ENCODE results near the gene CTSS. TPM values are rescaled to one million over a fixed set of nuclear protein-coding genes. Genes with fewer than 3 reads are reported as not detected.
A peak's percentile ranks its signal among the peaks of the same experiment; 100 is the strongest.

CTSS gene
- total and polyA plus RNA-seq, 2 experiments from 2014 or later, result not detected

DNA sequence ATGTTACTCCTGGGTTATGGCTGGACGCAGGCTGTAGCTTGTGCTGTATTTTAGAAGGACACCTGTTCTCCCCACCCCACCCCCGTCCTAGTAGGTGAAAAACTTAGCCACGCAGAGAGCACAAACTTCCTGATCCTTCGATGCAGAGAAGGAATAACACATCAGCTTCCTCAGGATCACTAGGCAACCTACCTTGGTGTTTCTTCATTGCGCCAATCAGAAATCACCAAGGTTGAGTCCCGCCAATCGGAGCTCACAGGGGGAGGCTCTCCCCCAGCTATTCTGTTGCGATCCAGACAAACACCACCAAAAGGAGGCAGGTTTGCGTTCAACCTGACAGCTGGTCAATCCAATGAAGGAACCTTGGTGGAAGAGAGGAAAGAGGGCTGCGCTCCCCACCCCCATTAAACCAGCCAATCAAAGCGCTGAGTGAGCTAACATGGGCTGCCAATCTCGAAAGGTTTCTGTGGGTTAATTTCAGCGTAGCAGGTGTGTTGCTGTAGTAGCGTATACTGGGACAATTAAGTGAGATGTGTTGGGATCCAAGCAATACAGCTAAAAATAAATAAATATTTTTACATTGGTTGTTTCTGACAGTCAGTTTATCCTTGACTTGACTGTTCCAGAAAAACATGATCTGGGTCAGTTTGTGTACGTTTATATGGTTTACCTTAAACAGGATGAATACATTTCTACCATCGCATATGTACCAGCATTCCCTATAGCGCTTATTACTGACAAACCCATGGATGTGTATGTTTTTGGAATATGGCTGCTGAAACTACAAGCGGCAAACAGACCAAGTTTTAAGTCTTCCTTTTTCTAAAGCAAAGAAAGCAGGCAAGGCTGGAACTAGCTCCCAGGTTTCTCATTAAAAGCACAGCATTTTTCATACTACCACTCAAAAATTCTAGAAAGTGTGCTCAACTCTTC lies 68.3 kb downstream of the CTSS start, which contains the start of gene GOLPH3L:
TSS of gene GOLPH3L (minus strand) at position 160 of the 933 bp plus-strand sequence. CDS start 2,316 bp downstream, outside the sequence.
- Histone ChIP-seq H3K27me3 (ENCODE audit: insufficient read depth) (no peaks in the 10 kb centered on the region), H3K4me2 (peak within 1 kb of the TSS; percentile 74), H3K9me2 (ENCODE audit: insufficient read depth) (no peaks in the 10 kb centered on the region), H3K79me2 (replicated peaks; ENCODE audit: insufficient read depth) (peaks cover 26% of the 10 kb centered on the region), H4K20me1 (replicated peaks; ENCODE audit: insufficient read depth) (no peaks in the 10 kb centered on the region), H3K4me1 (ENCODE audit: insufficient read depth) (no peaks in the 10 kb centered on the region), H3K36me3 (ENCODE audit: insufficient read depth) (peaks cover 20% of the 10 kb centered on the region; the same call in 1 of the 2 replicates), H2AFZ (peak within 1 kb of the TSS; percentile 1; the same call in 1 of the 2 replicates), H3K4me3 (peak within 1 kb of the TSS; percentile 54), H3F3A (replicated peaks; ENCODE audit: low read depth) (no peaks in the 10 kb centered on the region), H3K27ac (ENCODE audit: low read depth) (no peak within 1 kb of the TSS)
- peaks cover 30% of the 10 kb centered on the region for H3K36me3 Mint-ChIP-seq (ENCODE audit: low read depth)
- H3K27me3 Mint-ChIP-seq (ENCODE audit: insufficient read depth, low read depth, poor library complexity), result peaks cover 2% of the 10 kb centered on the region
- peak within 1 kb of the TSS; percentile 100 for H3K4me3 Mint-ChIP-seq
- no peaks in the 10 kb centered on the region for H3K9me3 Mint-ChIP-seq
- peaks cover 10% of the 10 kb centered on the region; the same call in 2 of the 3 replicates for H3K4me1 Mint-ChIP-seq
- ATAC-seq (peak; percentile 100), DNase-seq (ENCODE audit: low spot score) (peak; percentile 99)
- TF ChIP-seq JUNB (IDR thresholded peaks at IDR 0.05; ENCODE audit: unreplicated experiment) (no peak), POLR2AphosphoS5 (IDR thresholded peaks at IDR 0.05; ENCODE audit: low read depth) (peak; percentile 83), NANOG (IDR thresholded peaks at IDR 0.05; ENCODE audit: borderline replicate concordance) (no peak), CREB1 (CRISPR knock-in tag; IDR thresholded peaks at IDR 0.05; ENCODE audit: low read depth) (peak; percentile 69), ZNF331 (CRISPR knock-in tag; IDR thresholded peaks at IDR 0.05; ENCODE audit: low read depth) (no peak), STAT1 (IDR thresholded peaks at IDR 0.05; ENCODE audit: unreplicated experiment) (no peak)
- TF ChIP-seq, protein P1, sequence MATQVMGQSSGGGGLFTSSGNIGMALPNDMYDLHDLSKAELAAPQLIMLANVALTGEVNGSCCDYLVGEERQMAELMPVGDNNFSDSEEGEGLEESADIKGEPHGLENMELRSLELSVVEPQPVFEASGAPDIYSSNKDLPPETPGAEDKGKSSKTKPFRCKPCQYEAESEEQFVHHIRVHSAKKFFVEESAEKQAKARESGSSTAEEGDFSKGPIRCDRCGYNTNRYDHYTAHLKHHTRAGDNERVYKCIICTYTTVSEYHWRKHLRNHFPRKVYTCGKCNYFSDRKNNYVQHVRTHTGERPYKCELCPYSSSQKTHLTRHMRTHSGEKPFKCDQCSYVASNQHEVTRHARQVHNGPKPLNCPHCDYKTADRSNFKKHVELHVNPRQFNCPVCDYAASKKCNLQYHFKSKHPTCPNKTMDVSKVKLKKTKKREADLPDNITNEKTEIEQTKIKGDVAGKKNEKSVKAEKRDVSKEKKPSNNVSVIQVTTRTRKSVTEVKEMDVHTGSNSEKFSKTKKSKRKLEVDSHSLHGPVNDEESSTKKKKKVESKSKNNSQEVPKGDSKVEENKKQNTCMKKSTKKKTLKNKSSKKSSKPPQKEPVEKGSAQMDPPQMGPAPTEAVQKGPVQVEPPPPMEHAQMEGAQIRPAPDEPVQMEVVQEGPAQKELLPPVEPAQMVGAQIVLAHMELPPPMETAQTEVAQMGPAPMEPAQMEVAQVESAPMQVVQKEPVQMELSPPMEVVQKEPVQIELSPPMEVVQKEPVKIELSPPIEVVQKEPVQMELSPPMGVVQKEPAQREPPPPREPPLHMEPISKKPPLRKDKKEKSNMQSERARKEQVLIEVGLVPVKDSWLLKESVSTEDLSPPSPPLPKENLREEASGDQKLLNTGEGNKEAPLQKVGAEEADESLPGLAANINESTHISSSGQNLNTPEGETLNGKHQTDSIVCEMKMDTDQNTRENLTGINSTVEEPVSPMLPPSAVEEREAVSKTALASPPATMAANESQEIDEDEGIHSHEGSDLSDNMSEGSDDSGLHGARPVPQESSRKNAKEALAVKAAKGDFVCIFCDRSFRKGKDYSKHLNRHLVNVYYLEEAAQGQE (IDR thresholded peaks at IDR 0.05; ENCODE audit: unreplicated experiment), result no peak
- TF ChIP-seq, protein P2, sequence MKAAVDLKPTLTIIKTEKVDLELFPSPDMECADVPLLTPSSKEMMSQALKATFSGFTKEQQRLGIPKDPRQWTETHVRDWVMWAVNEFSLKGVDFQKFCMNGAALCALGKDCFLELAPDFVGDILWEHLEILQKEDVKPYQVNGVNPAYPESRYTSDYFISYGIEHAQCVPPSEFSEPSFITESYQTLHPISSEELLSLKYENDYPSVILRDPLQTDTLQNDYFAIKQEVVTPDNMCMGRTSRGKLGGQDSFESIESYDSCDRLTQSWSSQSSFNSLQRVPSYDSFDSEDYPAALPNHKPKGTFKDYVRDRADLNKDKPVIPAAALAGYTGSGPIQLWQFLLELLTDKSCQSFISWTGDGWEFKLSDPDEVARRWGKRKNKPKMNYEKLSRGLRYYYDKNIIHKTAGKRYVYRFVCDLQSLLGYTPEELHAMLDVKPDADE (IDR thresholded peaks at IDR 0.05), result no peak
- peak within 1 kb of the TSS; percentile 97 for H3K27ac Mint-ChIP-seq

DNA sequence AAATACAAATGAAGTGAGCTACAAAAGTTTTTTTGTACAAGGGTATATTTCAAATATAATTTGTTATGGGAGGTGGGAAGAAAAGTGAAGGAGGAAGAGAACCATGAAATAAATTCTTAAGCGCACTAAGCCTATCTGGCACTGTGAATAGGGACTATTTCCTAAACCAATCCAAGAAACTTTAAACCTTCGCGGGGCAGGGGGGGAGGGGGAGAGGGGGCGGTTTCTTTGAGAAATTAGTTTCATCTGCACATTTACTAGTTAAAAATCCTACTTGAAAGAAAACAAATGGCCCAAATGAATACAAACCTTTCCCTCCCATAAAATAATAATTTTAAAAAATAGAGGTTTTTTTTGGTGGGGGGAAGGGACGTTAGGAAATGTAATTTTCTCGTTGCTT lies 69.0 kb downstream of the CTSS start:
- peak overlapping the region; percentile 74 for H3K4me2 ChIP-seq
- H3K79me2 ChIP-seq (replicated peaks; ENCODE audit: insufficient read depth), result peaks cover 29% of the 10 kb centered on the region
- H3K4me1 ChIP-seq (ENCODE audit: insufficient read depth), result no peaks in the 10 kb centered on the region
- Mint-ChIP-seq H3K36me3 (ENCODE audit: low read depth) (peaks cover 35% of the 10 kb centered on the region), H3K27ac (peak overlapping the region; percentile 97), H3K9me3 (no peaks in the 10 kb centered on the region), H3K27me3 (ENCODE audit: insufficient read depth, low read depth, poor library complexity) (peaks cover 2% of the 10 kb centered on the region), H3K4me3 (peak overlapping the region; percentile 100), H3K4me1 (peaks cover 10% of the 10 kb centered on the region; the same call in 2 of the 3 replicates)
- H4K20me1 ChIP-seq (replicated peaks; ENCODE audit: insufficient read depth), result no peaks in the 10 kb centered on the region
- H3K27ac ChIP-seq (ENCODE audit: low read depth), result no peak overlapping the region
- DNase-seq (ENCODE audit: low spot score) (peak; percentile 28), ATAC-seq (peak; percentile 39)
- no peaks in the 10 kb centered on the region for H3F3A ChIP-seq (replicated peaks; ENCODE audit: low read depth)
- H2AFZ ChIP-seq, result no peak overlapping the region
- peaks cover 22% of the 10 kb centered on the region; the same call in 1 of the 2 replicates for H3K36me3 ChIP-seq (ENCODE audit: insufficient read depth)
- peak overlapping the region; percentile 54 for H3K4me3 ChIP-seq
- no peaks in the 10 kb centered on the region for H3K27me3 ChIP-seq (ENCODE audit: insufficient read depth)
- no peaks in the 10 kb centered on the region for H3K9me2 ChIP-seq (ENCODE audit: insufficient read depth)
- no peak for TF ChIP-seq EZH2 (IDR thresholded peaks at IDR 0.05; ENCODE audit: low read depth, unreplicated experiment)
- no peak for TF ChIP-seq POLR2AphosphoS5 (IDR thresholded peaks at IDR 0.05; ENCODE audit: low read depth)
- TF ChIP-seq EZH2phosphoT487 (IDR thresholded peaks at IDR 0.05; ENCODE audit: unreplicated experiment), result no peak
- TF ChIP-seq CREB1 (CRISPR knock-in tag; IDR thresholded peaks at IDR 0.05; ENCODE audit: low read depth), result no peak

Data from GM23338 (cell line).